MCF 10A (cell line): ENCODE results near the gene EPHA4. TPM values are rescaled to one million over a fixed set of nuclear protein-coding genes. Genes with fewer than 3 reads are reported as not detected.

Experiments
- BruUV-seq: library from RNA; stranded (reverse); fragments of 400-500 nt; replicated peaks from 2 replicates; lab custom pipeline; 2021; lab: Mats Ljungman, UMichigan
- CTCF ChIA-PET: fragments of 300-600 bp; sonication (Branson Sonifier 250); formaldehyde crosslinking; extraction: SDS; loops from one replicate; lab custom pipeline; 2021; ENCODE audit warnings: antibody characterized with exemption, inconsistent platforms; lab: Yijun Ruan, JAX
- POLR2A ChIA-PET: fragments of 300-600, 350-650 bp; sonication (Branson Sonifier 250); formaldehyde crosslinking; extraction: SDS; loops from one replicate; lab custom pipeline; 2020; ENCODE audit warnings: antibody characterized with exemption, inconsistent platforms; lab: Yijun Ruan, JAX
- DNase-seq: peaks from one replicate; pipeline ENCODE4 v3.0.0-alpha.2; 2018; ENCODE audit not compliant: unreplicated experiment
- H3K27ac Mint-ChIP-seq: one replicate; pipeline ENCODE4 v1.8.0; 2022; ENCODE audit warnings: mild to moderate bottlenecking, low read depth, mixed read lengths; ENCODE audit not compliant: unreplicated experiment
- H3K27me3 Mint-ChIP-seq: one replicate; pipeline ENCODE4 v1.8.0; 2022; ENCODE audit warnings: mixed read lengths; ENCODE audit not compliant: insufficient read depth, unreplicated experiment
- H3K36me3 Mint-ChIP-seq: one replicate; pipeline ENCODE4 v1.8.0; 2022; ENCODE audit warnings: mild to moderate bottlenecking, moderate library complexity, mixed read lengths; ENCODE audit not compliant: insufficient read depth, unreplicated experiment
- H3K4me1 Mint-ChIP-seq: one replicate; pipeline ENCODE4 v1.8.0; 2022; ENCODE audit warnings: mixed read lengths; ENCODE audit not compliant: insufficient read depth, unreplicated experiment
- H3K4me3 Mint-ChIP-seq: one replicate; pipeline ENCODE4 v1.8.0; 2022; ENCODE audit warnings: mild to moderate bottlenecking, moderate library complexity, mixed read lengths; ENCODE audit not compliant: unreplicated experiment
- H3K9me3 Mint-ChIP-seq: one replicate; pipeline ENCODE4 v1.8.0; 2022; ENCODE audit warnings: mixed read lengths; ENCODE audit not compliant: unreplicated experiment
- CTCF ChIP-seq: fragments of 200-600 bp; IDR thresholded peaks from one replicate; pipeline ENCODE4 v1.8.0; 2022; ENCODE audit warnings: antibody characterized with exemption, mild to moderate bottlenecking; ENCODE audit not compliant: unreplicated experiment
- intact Hi-C: fragments of 100-400 bp; cut with micrococcal nuclease; formaldehyde crosslinking; loops from 2 replicates; pipeline ENCODE4 v1.14.1; 2022
- total RNA-seq: library from RNA; stranded (reverse); gene quantifications from 2 replicates; pipeline ENCODE4 v1.2.3, GENCODE V29; 2022

The EPHA4 gene
- total RNA-seq, 1 experiment from 2014 or later: 2.0 TPM

- no peak for TF ChIP-seq CTCF
- H3K9me3 Mint-ChIP-seq: peaks cover 7% of the 10 kb centered on the region
- no peaks in the 10 kb centered on the region for H3K27me3 Mint-ChIP-seq
- no peak for DNase-seq
- no TSS peak for BruUV-seq
- peaks cover 6% of the 10 kb centered on the region for H3K36me3 Mint-ChIP-seq
- intact Hi-C loops: no loop called here
- ChIA-PET POLR2A (no interaction called here), CTCF (no interaction called here)
- peaks cover 29% of the 10 kb centered on the region for H3K4me1 Mint-ChIP-seq
- no peak overlapping the region for H3K4me3 Mint-ChIP-seq
- H3K27ac Mint-ChIP-seq: peak overlapping the region; percentile 67
These were observed 40.7 kb upstream of the EPHA4 start for GRCh38 chr2:221612800-221613199.

- Mint-ChIP-seq H3K27ac (peak overlapping the region; percentile 67), H3K27me3 (no peaks in the 10 kb centered on the region), H3K9me3 (peaks cover 7% of the 10 kb centered on the region), H3K36me3 (peaks cover 6% of the 10 kb centered on the region), H3K4me3 (peak overlapping the region; percentile 0), H3K4me1 (peaks cover 29% of the 10 kb centered on the region)
- BruUV-seq: no TSS peak
- intact Hi-C loops: no loop called here
- CTCF ChIA-PET: interaction anchor here (1.0 kb wide), 1 partner anchor 8 kb away, joined by 5 read pairs; no protein-coding TSS in a partner anchor
- no peak for TF ChIP-seq CTCF
- no peak for DNase-seq
- POLR2A ChIA-PET: interaction anchor here (0.6 to 1.0 kb wide), 2 partner anchors 11 to 199 kb away, joined by 3 read pairs; no protein-coding TSS in a partner anchor
These were observed 40.1 kb upstream of the EPHA4 start for GRCh38 chr2:221612161-221612560.

DNA sequence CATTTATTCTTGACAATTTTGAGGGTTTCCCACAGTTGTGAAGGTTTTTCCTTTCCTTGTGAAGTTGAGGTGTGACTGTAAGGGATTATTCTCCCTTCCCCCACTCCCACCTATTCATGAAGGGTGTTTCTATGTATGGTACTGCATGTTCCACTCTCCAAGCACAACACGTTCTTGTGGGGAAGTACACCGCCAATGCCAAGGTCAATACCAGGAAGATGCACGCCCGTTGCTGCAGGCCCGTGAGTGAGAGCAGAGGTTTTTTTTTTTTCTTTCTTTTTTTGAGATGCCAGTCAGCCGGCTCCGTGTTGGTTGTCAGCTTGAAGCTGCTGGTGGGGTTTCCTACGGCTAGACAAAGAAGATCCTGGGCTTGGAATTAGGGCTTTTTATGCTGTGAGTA is 38.6 kb upstream of the EPHA4 start:
- POLR2A ChIA-PET: interaction anchor here (1.0 kb wide), 1 partner anchor 170 kb away, joined by 4 read pairs; no protein-coding TSS in a partner anchor
- CTCF ChIA-PET: no interaction called here

DNA sequence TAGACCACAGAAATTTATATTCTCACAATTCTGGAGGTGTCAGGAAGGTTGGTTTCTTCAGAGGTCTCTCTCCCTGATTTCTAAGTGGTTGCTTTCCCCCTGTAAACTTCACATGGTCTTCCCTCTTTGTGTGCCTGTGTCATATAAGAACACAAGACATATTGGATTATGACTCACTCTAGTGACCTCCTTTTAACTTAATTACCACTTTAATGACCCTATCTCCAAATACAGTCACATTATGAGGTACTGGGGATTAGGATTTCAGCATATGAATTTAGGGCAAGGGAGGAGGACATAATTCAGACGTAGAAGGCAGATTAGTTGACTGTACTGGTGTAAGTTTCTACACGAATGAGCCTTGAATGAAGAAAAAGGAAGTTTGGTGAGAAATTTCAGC is 38.2 kb upstream of the EPHA4 start:
- peak overlapping the region; percentile 67 for H3K27ac Mint-ChIP-seq
- H3K36me3 Mint-ChIP-seq: peaks cover 6% of the 10 kb centered on the region
- H3K4me1 Mint-ChIP-seq: peaks cover 29% of the 10 kb centered on the region
- H3K27me3 Mint-ChIP-seq: no peaks in the 10 kb centered on the region
- H3K9me3 Mint-ChIP-seq: peaks cover 7% of the 10 kb centered on the region
- intact Hi-C loops: no loop called here
- ChIA-PET POLR2A (interaction anchor here (1.0 kb wide), 1 partner anchor 170 kb away, joined by 4 read pairs; no protein-coding TSS in a partner anchor), CTCF (no interaction called here)
- no peak for TF ChIP-seq CTCF
- no TSS peak for BruUV-seq
- DNase-seq: no peak
- H3K4me3 Mint-ChIP-seq: peak overlapping the region; percentile 58

More for the DNA sequence above, 38.6 kb upstream of the EPHA4 start:
- Mint-ChIP-seq H3K27me3 (no peaks in the 10 kb centered on the region), H3K36me3 (peaks cover 6% of the 10 kb centered on the region), H3K4me1 (peaks cover 29% of the 10 kb centered on the region), H3K9me3 (peaks cover 7% of the 10 kb centered on the region), H3K27ac (peak overlapping the region; percentile 67), H3K4me3 (peak overlapping the region; percentile 58)
- TF ChIP-seq CTCF: no peak
- no TSS peak for BruUV-seq
- DNase-seq: no peak
- intact Hi-C loops: no loop called here
